Nephron progenitor cell (in vitro differentiated cells): ENCODE measurements around the gene TRIM71.
"Not testable (repeated sequence)": the region's sequence is repeated elsewhere in the genome, so short reads cannot be mapped to it uniquely, and the experiment has no call there.

Experiments used
- DNase-seq: peaks from one replicate; pipeline ENCODE4 v3.0.0; 2021
- H3K27ac Mint-ChIP-seq: 2 replicates; pipeline ENCODE4 v1.8.0; 2021; ENCODE audit warnings: mild to moderate bottlenecking, moderate library complexity, mixed read lengths
- H3K27me3 Mint-ChIP-seq: 2 replicates; pipeline ENCODE4 v1.8.0; 2021; ENCODE audit warnings: mild to moderate bottlenecking, low read depth, mixed read lengths; ENCODE audit not compliant: poor library complexity
- H3K36me3 Mint-ChIP-seq: 2 replicates; pipeline ENCODE4 v1.8.0; 2021; ENCODE audit warnings: low read depth, mixed read lengths
- H3K4me1 Mint-ChIP-seq: 2 replicates; pipeline ENCODE4 v1.8.0; 2021; ENCODE audit warnings: mixed read lengths
- H3K4me3 Mint-ChIP-seq: 2 replicates; pipeline ENCODE4 v1.8.0; 2021; ENCODE audit warnings: mild to moderate bottlenecking, moderate library complexity, mixed read lengths
- H3K9me3 Mint-ChIP-seq: 2 replicates; pipeline ENCODE4 v1.8.0; 2021; ENCODE audit warnings: mild to moderate bottlenecking, moderate library complexity, mixed read lengths
- CTCF ChIP-seq: fragments of 200-600 bp; sonication (generic); IDR thresholded peaks from 2 replicates; pipeline ENCODE4 v1.5.0; 2021; ENCODE audit warnings: antibody characterized with exemption

The TRIM71 gene

DNA sequence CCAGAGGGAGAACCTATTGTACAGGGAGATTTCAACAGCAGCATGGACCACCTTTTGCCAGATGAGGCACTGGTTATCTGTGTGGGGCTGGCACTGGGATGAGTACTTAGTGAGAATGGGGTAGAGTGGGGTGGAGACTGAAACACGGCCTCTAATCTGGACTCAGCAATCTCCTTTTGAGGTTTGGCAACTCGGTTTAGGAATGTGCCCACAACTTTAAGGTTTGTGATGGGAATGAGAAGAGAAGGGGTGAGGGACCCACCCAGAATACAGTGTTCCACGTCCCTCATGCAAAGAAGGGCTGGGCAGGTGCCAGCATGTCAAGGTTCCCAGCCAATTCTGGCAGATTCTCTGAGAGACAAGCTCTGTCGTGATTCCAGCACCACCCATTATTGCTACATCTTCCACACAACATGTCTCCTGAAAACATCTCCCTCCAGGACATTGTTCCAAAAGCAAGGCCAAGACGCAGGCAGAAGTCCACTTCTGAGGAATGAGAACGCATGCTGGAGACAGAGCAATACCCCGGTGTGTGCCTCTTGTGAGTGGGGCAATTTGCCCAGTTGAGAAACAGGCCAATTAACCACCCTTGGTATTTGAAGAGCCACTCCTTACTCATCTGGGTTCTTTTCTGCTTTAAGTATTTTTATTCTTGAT is 96.1 kb downstream of the TRIM71 start:
- Mint-ChIP-seq H3K4me3 (no peak overlapping the region), H3K4me1 (no peaks in the 10 kb centered on the region), H3K27me3 (peaks cover 10% of the 10 kb centered on the region), H3K36me3 (no peaks in the 10 kb centered on the region), H3K27ac (peak overlapping the region; percentile 16), H3K9me3 (no peaks in the 10 kb centered on the region)
- no peak for DNase-seq
- TF ChIP-seq CTCF = no peak

- H3K27ac Mint-ChIP-seq = no peak overlapping the region
- H3K27me3 Mint-ChIP-seq = peaks cover 15% of the 10 kb centered on the region
- H3K4me1 Mint-ChIP-seq = no peaks in the 10 kb centered on the region
- DNase-seq = no peak
- no peaks in the 10 kb centered on the region for H3K9me3 Mint-ChIP-seq
- H3K36me3 Mint-ChIP-seq = no peaks in the 10 kb centered on the region
- H3K4me3 Mint-ChIP-seq = no peak overlapping the region
- no peak for TF ChIP-seq CTCF
Measured at GRCh38 chr3:32919920-32920319, 102.1 kb downstream of the TRIM71 start.

DNA sequence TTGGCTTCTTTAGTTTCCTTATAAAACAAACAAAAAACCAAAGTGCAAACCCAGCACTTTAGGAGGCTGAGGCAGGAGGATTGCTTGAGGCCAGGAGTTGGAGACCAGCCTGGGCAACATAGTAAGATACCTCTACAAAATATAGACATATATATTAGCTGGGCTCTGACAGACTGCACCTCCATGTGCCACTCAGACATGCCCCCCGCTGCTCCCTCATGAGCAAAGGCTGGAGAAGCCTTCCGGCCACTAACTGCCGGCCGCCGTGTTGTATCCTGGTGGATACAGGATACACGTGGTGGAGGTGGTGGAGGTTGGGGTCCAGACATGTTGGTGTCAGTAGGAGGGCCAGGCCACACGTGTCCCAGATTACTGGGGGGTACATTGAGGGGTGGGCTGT is 104.3 kb downstream of the TRIM71 start:
- H3K27me3 Mint-ChIP-seq = peaks cover 15% of the 10 kb centered on the region
- no peaks in the 10 kb centered on the region for H3K9me3 Mint-ChIP-seq
- no peak for TF ChIP-seq CTCF
- no peaks in the 10 kb centered on the region for H3K4me1 Mint-ChIP-seq
- no peak overlapping the region for H3K27ac Mint-ChIP-seq
- no peak overlapping the region for H3K4me3 Mint-ChIP-seq
- no peak for DNase-seq
- no peaks in the 10 kb centered on the region for H3K36me3 Mint-ChIP-seq

DNA sequence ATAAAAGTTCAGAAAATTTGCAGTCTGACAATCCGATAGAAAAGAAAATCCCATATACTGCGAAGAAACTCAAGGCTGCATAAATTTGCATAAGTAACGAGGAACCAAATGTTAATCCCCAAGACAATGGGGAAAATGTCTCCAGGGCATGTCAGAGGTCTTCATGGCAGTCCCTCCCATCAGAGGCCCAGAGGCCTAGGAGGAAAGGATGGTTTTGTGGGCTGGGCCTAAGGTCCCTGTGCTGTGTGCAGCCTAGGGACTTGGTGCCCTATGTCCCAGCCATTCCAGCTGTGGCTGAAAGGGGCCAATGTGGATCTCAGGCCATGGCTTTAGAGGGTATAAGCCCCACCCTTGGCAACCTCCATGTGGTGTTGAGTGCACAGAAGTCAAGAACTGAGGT is 112.4 kb downstream of the TRIM71 start:
- H3K4me3 Mint-ChIP-seq = no peak overlapping the region
- H3K36me3 Mint-ChIP-seq = peaks cover 4% of the 10 kb centered on the region
- no peak for DNase-seq
- peaks cover 28% of the 10 kb centered on the region for H3K9me3 Mint-ChIP-seq
- no peak overlapping the region for H3K27ac Mint-ChIP-seq
- no peaks in the 10 kb centered on the region for H3K4me1 Mint-ChIP-seq
- no peak for TF ChIP-seq CTCF
- H3K27me3 Mint-ChIP-seq = peaks cover 8% of the 10 kb centered on the region

- not testable (repeated sequence) for H3K4me3 Mint-ChIP-seq, H3K27me3 Mint-ChIP-seq, DNase-seq, H3K4me1 Mint-ChIP-seq, H3K36me3 Mint-ChIP-seq, H3K27ac Mint-ChIP-seq
- H3K9me3 Mint-ChIP-seq = peaks cover 35% of the 10 kb centered on the region
Measured at GRCh38 chr3:32931273-32931672, 113.5 kb downstream of the TRIM71 start.

GRCh38 chr3:32934150-32934742 is 116.4 kb downstream of the TRIM71 start:
- peak; percentile 24 for DNase-seq
- peaks cover 5% of the 10 kb centered on the region for H3K27me3 Mint-ChIP-seq
- TF ChIP-seq CTCF = peak; percentile 77
- peaks cover 21% of the 10 kb centered on the region for H3K9me3 Mint-ChIP-seq
- no peak overlapping the region for H3K4me3 Mint-ChIP-seq
- H3K4me1 Mint-ChIP-seq = peaks cover 13% of the 10 kb centered on the region
- H3K27ac Mint-ChIP-seq = no peak overlapping the region
- H3K36me3 Mint-ChIP-seq = no peaks in the 10 kb centered on the region
